SK-N-SH treated with all-trans-retinoic acid at 6 μM for 48 hours (cell line): ENCODE results near the gene DMRTC2.

Source experiments
- ATAC-seq: fragments of 200-7000 bp; cut with Tn5 transposase; 3 replicates; pipeline ENCODE4 v1.9.1; 2020; ENCODE audit warnings: mild to moderate bottlenecking, moderate library complexity
- ARNTL ChIP-seq: fragments of 450-650 bp; formaldehyde crosslinking; IDR thresholded peaks from 2 replicates; pipeline ENCODE4 v1.5.0; 2020; ENCODE audit warnings: low read depth, mild to moderate bottlenecking, moderate library complexity, borderline replicate concordance
- CREB5 ChIP-seq: fragments of 250-450 bp; sonication (Bioruptor Pico); IDR thresholded peaks from 2 replicates; pipeline ENCODE4 v1.5.1; 2020; ENCODE audit warnings: low read depth, mild to moderate bottlenecking, moderate library complexity
- CSDC2 ChIP-seq: fragments of 250-450 bp; sonication (Bioruptor Pico); IDR thresholded peaks from 2 replicates; pipeline ENCODE4 v1.5.0; 2020; ENCODE audit warnings: mild to moderate bottlenecking, moderate library complexity
- CSRNP3 ChIP-seq: fragments of 250-450 bp; sonication (Bioruptor Pico); IDR thresholded peaks from 2 replicates; pipeline ENCODE4 v1.5.1; 2021; ENCODE audit warnings: mild to moderate bottlenecking, moderate library complexity
- ESRRG ChIP-seq: fragments of 250-450 bp; sonication (Bioruptor Pico); IDR thresholded peaks from 2 replicates; pipeline ENCODE4 v1.6.1; 2021; ENCODE audit warnings: mild to moderate bottlenecking
- OSR1 ChIP-seq: fragments of 250-450 bp; sonication (Bioruptor Pico); IDR thresholded peaks from 2 replicates; pipeline ENCODE4 v1.8.0; 2022; ENCODE audit warnings: moderate library complexity, mild to moderate bottlenecking, inconsistent platforms
- RARB ChIP-seq: fragments of 250-450 bp; sonication (Bioruptor Pico); IDR thresholded peaks from 2 replicates; pipeline ENCODE4 v1.8.0; 2021; ENCODE audit warnings: mild to moderate bottlenecking, moderate library complexity
- TCF4 ChIP-seq: fragments of 250-450 bp; sonication (Bioruptor Pico); IDR thresholded peaks from 2 replicates; pipeline ENCODE4 v1.8.0; 2021; ENCODE audit warnings: mild to moderate bottlenecking, moderate library complexity, borderline replicate concordance
- TOX ChIP-seq: fragments of 250-450 bp; sonication (Bioruptor Pico); IDR thresholded peaks from 2 replicates; pipeline ENCODE4 v1.8.0; 2021; ENCODE audit warnings: mild to moderate bottlenecking, moderate library complexity, borderline replicate concordance
- TSHZ2 ChIP-seq: fragments of 250-450 bp; sonication (Bioruptor Pico); IDR thresholded peaks from 2 replicates; pipeline ENCODE4 v1.5.0; 2020; ENCODE audit warnings: mild to moderate bottlenecking, moderate library complexity
- ZNF565 ChIP-seq: fragments of 450-650 bp; formaldehyde crosslinking; conservative IDR thresholded peaks from 2 replicates; pipeline ENCODE4 v1.5.0; 2020; ENCODE audit warnings: low read depth, mild to moderate bottlenecking, moderate library complexity
- TF ChIP-seq, protein P1 (sequence below): fragments of 250-450 bp; sonication (Bioruptor Pico); IDR thresholded peaks from 2 replicates; pipeline ENCODE4 v1.8.0; 2020; ENCODE audit warnings: mild to moderate bottlenecking, moderate library complexity, borderline replicate concordance

The DMRTC2 gene

GRCh38 chr19:41898235-41898634 lies 53.4 kb downstream of the DMRTC2 start:
- TF ChIP-seq ESRRG (no peak), ZNF565 (CRISPR knock-in tag) (no peak), TCF4 (CRISPR knock-in tag) (no peak), CSDC2 (CRISPR knock-in tag) (no peak), CREB5 (CRISPR knock-in tag) (no peak), RARB (CRISPR knock-in tag) (no peak), CSRNP3 (CRISPR knock-in tag) (no peak), OSR1 (no peak), ARNTL (CRISPR knock-in tag) (no peak), TSHZ2 (no peak), TOX (no peak)
- TF ChIP-seq, protein P1, sequence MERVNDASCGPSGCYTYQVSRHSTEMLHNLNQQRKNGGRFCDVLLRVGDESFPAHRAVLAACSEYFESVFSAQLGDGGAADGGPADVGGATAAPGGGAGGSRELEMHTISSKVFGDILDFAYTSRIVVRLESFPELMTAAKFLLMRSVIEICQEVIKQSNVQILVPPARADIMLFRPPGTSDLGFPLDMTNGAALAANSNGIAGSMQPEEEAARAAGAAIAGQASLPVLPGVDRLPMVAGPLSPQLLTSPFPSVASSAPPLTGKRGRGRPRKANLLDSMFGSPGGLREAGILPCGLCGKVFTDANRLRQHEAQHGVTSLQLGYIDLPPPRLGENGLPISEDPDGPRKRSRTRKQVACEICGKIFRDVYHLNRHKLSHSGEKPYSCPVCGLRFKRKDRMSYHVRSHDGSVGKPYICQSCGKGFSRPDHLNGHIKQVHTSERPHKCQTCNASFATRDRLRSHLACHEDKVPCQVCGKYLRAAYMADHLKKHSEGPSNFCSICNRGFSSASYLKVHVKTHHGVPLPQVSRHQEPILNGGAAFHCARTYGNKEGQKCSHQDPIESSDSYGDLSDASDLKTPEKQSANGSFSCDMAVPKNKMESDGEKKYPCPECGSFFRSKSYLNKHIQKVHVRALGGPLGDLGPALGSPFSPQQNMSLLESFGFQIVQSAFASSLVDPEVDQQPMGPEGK (CRISPR knock-in tag), result no peak
- ATAC-seq, result no peak
